Loucy (cell line): ENCODE results near the gene WWOX.

Experiments used
- H2AFZ ChIP-seq: fragments of 200-600 bp; sonication (generic); 2 replicates; pipeline ENCODE4 v1.6.0; 2016; ENCODE audit warnings: antibody characterized with exemption, mild to moderate bottlenecking, low read length, moderate library complexity
- H3F3A ChIP-seq: fragments of 200-600 bp; 2 replicates; pipeline ENCODE4 v1.6.0; 2016; ENCODE audit warnings: antibody characterized with exemption, low read depth, mild to moderate bottlenecking
- H3K27me3 ChIP-seq: fragments of 200-600 bp; sonication (generic); 2 replicates; pipeline ENCODE4 v1.6.1; 2014; ENCODE audit warnings: low read length, mild to moderate bottlenecking; ENCODE audit not compliant: insufficient read depth, poor library complexity, severe bottlenecking
- H3K36me3 ChIP-seq: fragments of 200-600 bp; sonication (generic); 2 replicates; pipeline ENCODE4 v1.6.1; 2016; ENCODE audit warnings: low read length; ENCODE audit not compliant: insufficient read depth
- H3K4me1 ChIP-seq: fragments of 200-600 bp; sonication (generic); 2 replicates; pipeline ENCODE4 v1.5.1; 2014; ENCODE audit warnings: low read length, mild to moderate bottlenecking; ENCODE audit not compliant: insufficient read depth, poor library complexity, severe bottlenecking
- H3K4me2 ChIP-seq: fragments of 200-600 bp; sonication (generic); 2 replicates; pipeline ENCODE4 v1.6.0; 2014; ENCODE audit warnings: antibody characterized with exemption, low read length, low read depth, mild to moderate bottlenecking; ENCODE audit not compliant: poor library complexity, severe bottlenecking
- H3K4me3 ChIP-seq: fragments of 200-600 bp; sonication (generic); 2 replicates; pipeline ENCODE4 v1.5.1; 2014; ENCODE audit warnings: low read length, mild to moderate bottlenecking, mixed read lengths; ENCODE audit not compliant: poor library complexity, severe bottlenecking
- H3K79me2 ChIP-seq: fragments of 200-600 bp; sonication (generic); 2 replicates; pipeline ENCODE4 v1.6.1; 2014; ENCODE audit warnings: low read length; ENCODE audit not compliant: insufficient read depth
- H3K9ac ChIP-seq: fragments of 200-600 bp; sonication (generic); 2 replicates; pipeline ENCODE4 v1.6.0; 2014; ENCODE audit warnings: mild to moderate bottlenecking, low read depth, low read length, moderate library complexity; ENCODE audit not compliant: poor library complexity, severe bottlenecking
- H3K9me2 ChIP-seq: fragments of 200-600 bp; sonication (generic); replicated peaks from 2 replicates; pipeline ENCODE4 v1.6.1; 2016; ENCODE audit warnings: low read depth, low read length, mixed read lengths
- H3K9me3 ChIP-seq: fragments of 200-600 bp; sonication (generic); 2 replicates; pipeline ENCODE4 v1.6.1; 2014; ENCODE audit warnings: mild to moderate bottlenecking, antibody characterized with exemption, low read length, low read depth; ENCODE audit not compliant: insufficient read depth
- H4K20me1 ChIP-seq: fragments of 200-600 bp; sonication (generic); 2 replicates; pipeline ENCODE4 v1.6.0; 2014; ENCODE audit warnings: antibody characterized with exemption, low read length, mild to moderate bottlenecking; ENCODE audit not compliant: insufficient read depth, poor library complexity, severe bottlenecking
- EZH2phosphoT487 ChIP-seq: fragments of 200-600 bp; IDR thresholded peaks from 2 replicates; pipeline ENCODE4 v1.6.1; 2018; ENCODE audit warnings: antibody characterized with exemption, mild to moderate bottlenecking, moderate library complexity, borderline replicate concordance
- TF ChIP-seq, protein P1 (sequence below): fragments of 200-600 bp; sonication (generic); conservative IDR thresholded peaks from 2 replicates; pipeline ENCODE4 v1.5.1; 2014; ENCODE audit warnings: mild to moderate bottlenecking, antibody characterized with exemption, low read length

Gene WWOX

GRCh38 chr16:79054211-79054984 lies 954.9 kb downstream of the WWOX start:
- Histone ChIP-seq H3K4me2 (no peak overlapping the region), H3K9me3 (no peaks in the 10 kb centered on the region), H3K79me2 (no peaks in the 10 kb centered on the region), H3K4me1 (peaks cover 38% of the 10 kb centered on the region), H3K36me3 (no peaks in the 10 kb centered on the region), H3F3A (no peaks in the 10 kb centered on the region), H3K9ac (no peak overlapping the region), H4K20me1 (no peaks in the 10 kb centered on the region), H3K9me2 (no peaks in the 10 kb centered on the region), H3K27me3 (no peaks in the 10 kb centered on the region), H2AFZ (no peak overlapping the region), H3K4me3 (no peak overlapping the region)
- TF ChIP-seq EZH2phosphoT487, result no peak
- TF ChIP-seq, protein P1, sequence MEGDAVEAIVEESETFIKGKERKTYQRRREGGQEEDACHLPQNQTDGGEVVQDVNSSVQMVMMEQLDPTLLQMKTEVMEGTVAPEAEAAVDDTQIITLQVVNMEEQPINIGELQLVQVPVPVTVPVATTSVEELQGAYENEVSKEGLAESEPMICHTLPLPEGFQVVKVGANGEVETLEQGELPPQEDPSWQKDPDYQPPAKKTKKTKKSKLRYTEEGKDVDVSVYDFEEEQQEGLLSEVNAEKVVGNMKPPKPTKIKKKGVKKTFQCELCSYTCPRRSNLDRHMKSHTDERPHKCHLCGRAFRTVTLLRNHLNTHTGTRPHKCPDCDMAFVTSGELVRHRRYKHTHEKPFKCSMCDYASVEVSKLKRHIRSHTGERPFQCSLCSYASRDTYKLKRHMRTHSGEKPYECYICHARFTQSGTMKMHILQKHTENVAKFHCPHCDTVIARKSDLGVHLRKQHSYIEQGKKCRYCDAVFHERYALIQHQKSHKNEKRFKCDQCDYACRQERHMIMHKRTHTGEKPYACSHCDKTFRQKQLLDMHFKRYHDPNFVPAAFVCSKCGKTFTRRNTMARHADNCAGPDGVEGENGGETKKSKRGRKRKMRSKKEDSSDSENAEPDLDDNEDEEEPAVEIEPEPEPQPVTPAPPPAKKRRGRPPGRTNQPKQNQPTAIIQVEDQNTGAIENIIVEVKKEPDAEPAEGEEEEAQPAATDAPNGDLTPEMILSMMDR, result no peak

DNA sequence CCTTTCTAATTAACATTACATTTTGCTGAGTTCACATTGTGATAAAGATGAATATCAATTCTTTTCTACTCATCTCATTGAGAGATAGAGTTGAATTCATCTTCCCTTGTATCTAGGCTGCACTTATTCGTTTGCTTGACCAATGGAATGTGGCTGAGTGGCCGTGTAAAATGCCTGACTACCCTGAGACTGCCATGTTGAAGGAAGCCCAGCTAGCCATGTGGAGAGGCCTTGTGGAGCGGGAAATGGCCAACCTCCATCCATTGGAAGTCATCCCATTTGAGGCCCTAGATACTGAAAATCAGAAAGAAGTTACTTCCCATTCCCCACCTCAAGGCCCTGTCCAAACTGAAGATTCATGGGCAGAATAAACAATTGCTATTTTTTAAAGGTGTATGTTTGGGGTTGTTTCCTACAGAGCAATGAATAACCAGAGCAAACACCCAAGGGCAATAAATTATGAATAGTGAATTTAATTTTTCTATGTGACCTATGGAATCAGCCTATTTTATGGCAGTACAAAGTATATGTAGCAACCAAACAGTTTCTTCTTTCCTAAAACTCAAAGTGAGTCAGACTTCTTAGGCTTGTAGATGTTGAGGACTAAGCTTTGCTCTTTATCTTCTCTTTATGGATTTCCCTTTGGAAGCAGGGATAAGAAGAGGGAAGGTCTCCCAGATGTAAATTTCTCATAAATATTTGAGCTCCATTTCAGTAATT lies 956.0 kb downstream of the WWOX start:
- no peaks in the 10 kb centered on the region for H3K27me3 ChIP-seq
- no peaks in the 10 kb centered on the region for H3K36me3 ChIP-seq
- no peak overlapping the region for H3K4me3 ChIP-seq
- H3F3A ChIP-seq, result no peaks in the 10 kb centered on the region
- H3K4me1 ChIP-seq, result peaks cover 44% of the 10 kb centered on the region
- no peaks in the 10 kb centered on the region for H4K20me1 ChIP-seq
- H3K9me2 ChIP-seq, result no peaks in the 10 kb centered on the region
- H3K79me2 ChIP-seq, result no peaks in the 10 kb centered on the region
- H2AFZ ChIP-seq, result no peak overlapping the region
- H3K9me3 ChIP-seq, result no peaks in the 10 kb centered on the region
- peak overlapping the region; percentile 63 for H3K4me2 ChIP-seq
- no peak for TF ChIP-seq EZH2phosphoT487
- TF ChIP-seq, protein P1, result no peak
- no peak overlapping the region for H3K9ac ChIP-seq

- H3K27me3 ChIP-seq, result no peaks in the 10 kb centered on the region
- TF ChIP-seq EZH2phosphoT487, result no peak
Measured at GRCh38 chr16:79061181-79061580, 961.7 kb downstream of the WWOX start.

More at GRCh38 chr16:79061181-79061580, 961.7 kb downstream of the WWOX start:
- no peaks in the 10 kb centered on the region for H3K9me2 ChIP-seq
- no peaks in the 10 kb centered on the region for H3F3A ChIP-seq
- peaks cover 24% of the 10 kb centered on the region for H3K4me1 ChIP-seq
- no peak overlapping the region for H3K4me3 ChIP-seq
- H3K9me3 ChIP-seq, result no peaks in the 10 kb centered on the region
- no peak overlapping the region for H3K4me2 ChIP-seq
- no peak overlapping the region for H3K9ac ChIP-seq
- H2AFZ ChIP-seq, result no peak overlapping the region
- H3K36me3 ChIP-seq, result no peaks in the 10 kb centered on the region
- H3K79me2 ChIP-seq, result no peaks in the 10 kb centered on the region
- H4K20me1 ChIP-seq, result no peaks in the 10 kb centered on the region
